KMS-11 (cell line): ENCODE data around the gene ELMO1.

ENCODE experiments used
- H2AFZ ChIP-seq: fragments of 200-600 bp; sonication (generic); 2 replicates; pipeline ENCODE4 v1.6.1; 2016; ENCODE audit warnings: antibody characterized with exemption, mixed run types, low read depth
- H3K27ac ChIP-seq: fragments of 200-600 bp; sonication (generic); 2 replicates; pipeline ENCODE4 v1.6.1; 2016; ENCODE audit warnings: mild to moderate bottlenecking, mixed run types
- H3K27me3 ChIP-seq: fragments of 200-600 bp; sonication (generic); 2 replicates; pipeline ENCODE4 v1.6.1; 2017; ENCODE audit warnings: mild to moderate bottlenecking, low read depth, mixed run types, moderate library complexity; ENCODE audit not compliant: insufficient read depth
- H3K36me3 ChIP-seq: fragments of 200-600 bp; sonication (generic); 2 replicates; pipeline ENCODE4 v1.6.1; 2017; ENCODE audit warnings: mild to moderate bottlenecking, mixed run types; ENCODE audit not compliant: insufficient read depth
- H3K4me1 ChIP-seq: fragments of 200-600 bp; sonication (generic); 2 replicates; pipeline ENCODE4 v1.6.1; 2016; ENCODE audit warnings: mild to moderate bottlenecking, low read depth, mixed run types; ENCODE audit not compliant: poor library complexity, severe bottlenecking
- H3K4me2 ChIP-seq: fragments of 200-600 bp; sonication (generic); 2 replicates; pipeline ENCODE4 v1.7.0; 2016; ENCODE audit warnings: mild to moderate bottlenecking, mixed run types
- H3K4me3 ChIP-seq: fragments of 200-600 bp; sonication (generic); IDR thresholded peaks from 2 replicates; pipeline ENCODE4 v1.6.1; 2017; ENCODE audit warnings: low read depth, low read length, mixed read lengths; ENCODE audit not compliant: insufficient read depth
- H3K79me2 ChIP-seq: fragments of 200-600 bp; sonication (generic); 2 replicates; pipeline ENCODE4 v1.6.1; 2016; ENCODE audit warnings: low read depth, mixed run types; ENCODE audit not compliant: insufficient read depth
- H3K9ac ChIP-seq: fragments of 200-600 bp; sonication (generic); 2 replicates; pipeline ENCODE4 v1.6.1; 2016; ENCODE audit warnings: mild to moderate bottlenecking, mixed run types
- H4K20me1 ChIP-seq: fragments of 200-600 bp; sonication (generic); 2 replicates; pipeline ENCODE4 v1.6.1; 2016; ENCODE audit warnings: mild to moderate bottlenecking, mixed run types; ENCODE audit not compliant: insufficient read depth
- TF ChIP-seq, protein P1 (sequence below): fragments of 200-600 bp; sonication (generic); conservative IDR thresholded peaks from 2 replicates; pipeline ENCODE4 v1.6.1; 2017; ENCODE audit warnings: low read depth, mild to moderate bottlenecking, antibody characterized with exemption, low read length, moderate library complexity, mixed read lengths

Gene ELMO1

DNA sequence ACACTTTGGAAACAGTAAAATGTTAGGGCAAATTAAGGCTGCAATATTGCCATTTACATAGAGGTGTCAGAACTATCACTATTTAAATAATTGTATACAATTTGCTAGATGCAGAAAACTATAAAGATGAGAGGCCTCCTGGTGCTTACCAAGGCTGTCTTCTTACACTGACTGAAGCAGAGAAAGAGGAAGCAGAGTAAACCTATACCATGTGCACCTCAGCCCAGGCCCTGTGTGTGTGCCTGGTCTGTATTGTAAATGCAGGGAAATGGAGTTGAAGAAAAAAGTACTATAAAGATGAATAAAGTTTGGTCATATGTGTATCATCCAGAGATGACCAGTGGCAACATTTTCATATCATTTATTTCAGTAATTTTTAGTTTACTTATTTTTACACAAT, 29.2 kb downstream of the ELMO1 start:
- no peak overlapping the region for H3K27ac ChIP-seq
- H3K9ac ChIP-seq = no peak overlapping the region
- no peak overlapping the region for H3K4me2 ChIP-seq
- H3K4me1 ChIP-seq = no peaks in the 10 kb centered on the region
- no peaks in the 10 kb centered on the region for H3K79me2 ChIP-seq
- H3K36me3 ChIP-seq = no peaks in the 10 kb centered on the region
- H2AFZ ChIP-seq = no peak overlapping the region
- H3K4me3 ChIP-seq = no peak overlapping the region
- TF ChIP-seq, protein P1, sequence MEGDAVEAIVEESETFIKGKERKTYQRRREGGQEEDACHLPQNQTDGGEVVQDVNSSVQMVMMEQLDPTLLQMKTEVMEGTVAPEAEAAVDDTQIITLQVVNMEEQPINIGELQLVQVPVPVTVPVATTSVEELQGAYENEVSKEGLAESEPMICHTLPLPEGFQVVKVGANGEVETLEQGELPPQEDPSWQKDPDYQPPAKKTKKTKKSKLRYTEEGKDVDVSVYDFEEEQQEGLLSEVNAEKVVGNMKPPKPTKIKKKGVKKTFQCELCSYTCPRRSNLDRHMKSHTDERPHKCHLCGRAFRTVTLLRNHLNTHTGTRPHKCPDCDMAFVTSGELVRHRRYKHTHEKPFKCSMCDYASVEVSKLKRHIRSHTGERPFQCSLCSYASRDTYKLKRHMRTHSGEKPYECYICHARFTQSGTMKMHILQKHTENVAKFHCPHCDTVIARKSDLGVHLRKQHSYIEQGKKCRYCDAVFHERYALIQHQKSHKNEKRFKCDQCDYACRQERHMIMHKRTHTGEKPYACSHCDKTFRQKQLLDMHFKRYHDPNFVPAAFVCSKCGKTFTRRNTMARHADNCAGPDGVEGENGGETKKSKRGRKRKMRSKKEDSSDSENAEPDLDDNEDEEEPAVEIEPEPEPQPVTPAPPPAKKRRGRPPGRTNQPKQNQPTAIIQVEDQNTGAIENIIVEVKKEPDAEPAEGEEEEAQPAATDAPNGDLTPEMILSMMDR = no peak
- H4K20me1 ChIP-seq = no peaks in the 10 kb centered on the region
- H3K27me3 ChIP-seq = no peaks in the 10 kb centered on the region

DNA sequence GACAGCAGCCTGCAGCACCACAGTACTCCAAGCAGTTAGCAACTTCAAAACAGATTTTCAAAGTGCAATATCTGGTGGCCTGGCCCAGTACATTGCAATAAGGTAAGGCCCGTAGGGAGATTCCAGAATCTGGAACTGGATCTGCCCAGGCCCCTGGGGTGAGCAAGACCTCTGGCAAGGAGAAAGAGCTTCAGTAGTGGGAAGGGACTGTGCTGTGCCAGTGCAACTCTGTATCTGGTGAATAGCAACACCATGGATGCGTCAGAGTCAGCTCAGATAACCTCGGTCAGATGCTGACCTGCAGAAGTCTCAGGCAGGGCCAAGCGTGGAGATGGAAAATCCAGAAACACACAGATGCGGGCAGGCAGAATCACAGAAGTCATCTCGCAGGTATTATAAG, 30.3 kb downstream of the ELMO1 start:
- TF ChIP-seq, protein P1 = no peak
- H3K27me3 ChIP-seq = no peaks in the 10 kb centered on the region

DNA sequence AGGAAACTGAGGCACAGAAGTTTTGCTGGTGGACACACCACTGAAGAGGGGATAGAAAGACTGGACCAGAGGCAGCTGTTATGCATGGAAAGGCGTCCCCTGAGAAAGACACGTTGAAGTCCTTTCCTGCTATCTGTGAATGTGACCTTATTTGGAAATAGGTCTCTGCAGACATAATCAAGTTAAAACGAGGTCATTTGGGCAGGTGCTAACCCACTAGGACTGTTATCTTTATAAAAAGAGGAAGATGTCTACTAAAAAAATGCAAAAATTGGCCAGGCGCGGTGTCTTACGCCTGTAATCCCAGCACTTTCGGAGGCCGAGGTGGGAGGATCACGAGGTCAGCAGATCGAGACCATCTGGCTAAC, 31.6 kb downstream of the ELMO1 start:
- no peak overlapping the region for H3K9ac ChIP-seq
- no peak overlapping the region for H3K4me2 ChIP-seq
- H3K4me3 ChIP-seq = no peak overlapping the region
- H3K79me2 ChIP-seq = no peaks in the 10 kb centered on the region
- H3K36me3 ChIP-seq = no peaks in the 10 kb centered on the region
- no peaks in the 10 kb centered on the region for H3K27me3 ChIP-seq
- no peaks in the 10 kb centered on the region for H3K4me1 ChIP-seq
- TF ChIP-seq, protein P1 = no peak
- no peak overlapping the region for H2AFZ ChIP-seq
- no peaks in the 10 kb centered on the region for H4K20me1 ChIP-seq
- no peak overlapping the region for H3K27ac ChIP-seq

More for the DNA sequence above, 30.3 kb downstream of the ELMO1 start:
- Histone ChIP-seq H3K4me3 (no peak overlapping the region), H3K36me3 (no peaks in the 10 kb centered on the region), H3K9ac (no peak overlapping the region), H3K4me2 (no peak overlapping the region), H3K27ac (no peak overlapping the region), H3K4me1 (no peaks in the 10 kb centered on the region), H4K20me1 (no peaks in the 10 kb centered on the region), H2AFZ (no peak overlapping the region), H3K79me2 (no peaks in the 10 kb centered on the region)

DNA sequence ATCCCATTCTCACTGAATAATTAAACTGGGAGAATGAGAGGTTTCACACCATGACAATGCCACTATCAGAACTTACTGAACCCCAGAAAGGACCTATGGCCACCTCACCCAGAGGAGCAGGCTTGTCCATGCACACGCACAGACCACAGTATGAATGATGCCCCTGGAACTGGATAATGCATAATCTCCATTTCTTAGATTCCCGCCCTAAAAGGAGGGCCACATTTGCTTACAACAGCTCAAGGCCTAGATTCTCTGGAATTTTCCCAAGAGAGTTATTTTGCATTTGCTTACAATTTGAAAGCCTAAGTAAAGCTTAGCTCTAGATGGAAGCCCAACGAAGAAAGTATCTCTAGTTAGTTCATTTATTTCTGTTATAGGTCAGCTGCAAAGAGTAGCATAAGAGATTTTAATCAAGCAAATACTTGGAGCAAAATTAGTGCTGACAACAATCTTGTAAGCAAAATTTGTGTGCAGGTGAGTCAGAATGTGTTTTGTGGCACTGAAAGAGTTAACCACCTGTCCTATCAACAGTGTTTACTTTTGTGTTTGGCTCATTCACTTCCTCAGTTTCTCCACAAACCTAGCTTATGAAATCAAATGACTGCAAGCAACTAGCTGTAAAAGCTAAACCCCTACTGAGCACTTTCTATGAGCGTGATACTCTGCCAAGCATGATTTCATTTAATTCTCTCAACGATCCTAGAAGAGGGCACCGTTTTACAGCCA, 32.1 kb downstream of the ELMO1 start:
- TF ChIP-seq, protein P1 = no peak
- Histone ChIP-seq H4K20me1 (no peaks in the 10 kb centered on the region), H3K36me3 (no peaks in the 10 kb centered on the region), H2AFZ (no peak overlapping the region), H3K4me2 (no peak overlapping the region), H3K79me2 (no peaks in the 10 kb centered on the region), H3K9ac (no peak overlapping the region), H3K27ac (no peak overlapping the region), H3K4me3 (no peak overlapping the region), H3K27me3 (no peaks in the 10 kb centered on the region), H3K4me1 (no peaks in the 10 kb centered on the region)
